Brain microvascular endothelial cell (primary cell): Measurements from ENCODE around the gene KIF6.
"Not testable (repeated sequence)": the region's sequence is repeated elsewhere in the genome, so short reads cannot be mapped to it uniquely, and the experiment has no call there.

Source experiments
- DNase-seq: peaks from one replicate; pipeline ENCODE4 v3.0.0-alpha.2; 2020
- H3K27ac ChIP-seq: fragments of 250-450 bp; sonication (Bioruptor Pico); 2 replicates; pipeline ENCODE4 v1.5.1; 2020; ENCODE audit warnings: mild to moderate bottlenecking, moderate library complexity
- H3K27me3 ChIP-seq: fragments of 250-450 bp; sonication (Bioruptor Pico); replicated peaks from 2 replicates; pipeline ENCODE4 v1.5.1; 2020; ENCODE audit warnings: mild to moderate bottlenecking
- H3K36me3 ChIP-seq: fragments of 250-450 bp; sonication (Bioruptor Pico); replicated peaks from 2 replicates; pipeline ENCODE4 v1.5.1; 2020; ENCODE audit warnings: mild to moderate bottlenecking
- H3K4me3 ChIP-seq: 2 replicates; pipeline ENCODE4 v1.5.1; 2011; ENCODE audit warnings: low read depth, mild to moderate bottlenecking, control low read depth, low read length, moderate library complexity
- in situ Hi-C: cut with HindIII; loops from 2 replicates; pipeline ENCODE4 v1.10.0; 2017; ENCODE audit warnings: low sequenced_read_pairs, low pct_ligation_motif_present
- TF ChIP-seq, protein P1 (sequence below): IDR thresholded peaks from 2 replicates; pipeline ENCODE4 v1.5.1; 2011; ENCODE audit warnings: low read depth, mild to moderate bottlenecking, moderate library complexity, low read length, control low read depth, inconsistent platforms; ENCODE audit errors: missing control alignments

KIF6 gene

DNA sequence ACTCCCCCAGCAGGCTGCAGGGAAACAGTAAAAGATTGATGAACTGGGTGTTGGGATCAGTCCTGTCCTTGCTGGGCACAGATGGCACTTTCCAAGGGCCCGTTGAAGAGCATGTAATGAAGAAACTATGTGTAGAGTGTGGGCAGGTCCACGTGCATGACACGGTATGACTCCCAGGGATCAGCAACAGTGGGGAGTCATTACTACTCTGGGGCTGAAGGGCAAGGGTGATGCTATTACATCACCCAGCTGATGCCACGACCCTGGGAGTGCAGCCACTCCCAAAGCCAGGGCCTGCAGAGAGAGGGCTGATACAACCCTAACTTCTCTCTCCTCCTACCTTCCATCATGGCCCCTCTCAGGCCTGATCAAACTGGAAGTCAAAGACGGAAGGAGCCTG lies 431.1 kb downstream of the KIF6 start:
- Histone ChIP-seq H3K4me3 (no peak overlapping the region), H3K27me3 (no peaks in the 10 kb centered on the region), H3K36me3 (no peaks in the 10 kb centered on the region), H3K27ac (no peak overlapping the region)
- TF ChIP-seq, protein P1, sequence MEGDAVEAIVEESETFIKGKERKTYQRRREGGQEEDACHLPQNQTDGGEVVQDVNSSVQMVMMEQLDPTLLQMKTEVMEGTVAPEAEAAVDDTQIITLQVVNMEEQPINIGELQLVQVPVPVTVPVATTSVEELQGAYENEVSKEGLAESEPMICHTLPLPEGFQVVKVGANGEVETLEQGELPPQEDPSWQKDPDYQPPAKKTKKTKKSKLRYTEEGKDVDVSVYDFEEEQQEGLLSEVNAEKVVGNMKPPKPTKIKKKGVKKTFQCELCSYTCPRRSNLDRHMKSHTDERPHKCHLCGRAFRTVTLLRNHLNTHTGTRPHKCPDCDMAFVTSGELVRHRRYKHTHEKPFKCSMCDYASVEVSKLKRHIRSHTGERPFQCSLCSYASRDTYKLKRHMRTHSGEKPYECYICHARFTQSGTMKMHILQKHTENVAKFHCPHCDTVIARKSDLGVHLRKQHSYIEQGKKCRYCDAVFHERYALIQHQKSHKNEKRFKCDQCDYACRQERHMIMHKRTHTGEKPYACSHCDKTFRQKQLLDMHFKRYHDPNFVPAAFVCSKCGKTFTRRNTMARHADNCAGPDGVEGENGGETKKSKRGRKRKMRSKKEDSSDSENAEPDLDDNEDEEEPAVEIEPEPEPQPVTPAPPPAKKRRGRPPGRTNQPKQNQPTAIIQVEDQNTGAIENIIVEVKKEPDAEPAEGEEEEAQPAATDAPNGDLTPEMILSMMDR: no peak
- no peak for DNase-seq
- in situ Hi-C loops: no loop called here

DNA sequence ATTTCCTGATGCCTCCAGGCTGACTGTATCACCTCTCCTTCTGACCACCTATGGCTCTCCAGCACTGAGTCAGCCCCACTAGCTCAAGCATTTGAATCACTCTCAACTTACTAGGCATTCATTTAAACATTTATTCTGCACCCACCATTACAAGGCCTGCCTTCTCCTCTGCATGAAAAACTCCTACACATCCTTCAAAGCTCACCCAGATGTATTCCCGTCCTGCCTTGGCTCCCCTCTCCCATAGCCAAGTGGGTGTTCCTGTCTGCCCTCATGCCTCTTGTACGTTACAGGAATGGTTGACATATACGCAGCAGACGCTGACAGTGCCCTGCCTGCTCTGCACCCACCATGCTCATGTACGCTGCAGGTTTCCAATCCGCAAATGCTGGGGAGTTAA lies 432.6 kb downstream of the KIF6 start:
- no peak for DNase-seq
- H3K36me3 ChIP-seq: no peaks in the 10 kb centered on the region
- no peak overlapping the region for H3K4me3 ChIP-seq
- H3K27ac ChIP-seq: no peak overlapping the region
- H3K27me3 ChIP-seq: no peaks in the 10 kb centered on the region
- in situ Hi-C loops: no loop called here
- TF ChIP-seq, protein P1: no peak

DNA sequence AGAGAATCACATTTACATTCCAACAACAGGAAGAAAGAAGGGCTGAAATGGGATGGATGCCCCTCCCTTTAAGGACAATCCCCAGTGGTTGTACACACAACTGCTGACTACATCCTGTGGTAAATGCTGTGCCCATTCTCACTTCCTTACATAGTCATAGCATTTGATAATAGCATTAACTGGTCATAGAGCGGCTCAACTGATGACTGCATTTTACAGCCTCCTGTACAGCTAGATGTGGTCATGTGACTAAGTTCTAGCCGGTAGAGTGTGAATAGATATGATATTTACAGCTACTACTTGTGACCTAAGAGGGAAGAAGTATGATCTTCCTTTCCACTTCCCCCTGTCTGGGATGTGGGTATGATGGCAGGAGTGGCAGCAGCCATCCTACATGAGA lies 435.7 kb downstream of the KIF6 start:
- in situ Hi-C loops: no loop called here
- no peak for DNase-seq
- TF ChIP-seq, protein P1: no peak
- H3K4me3 ChIP-seq: no peak overlapping the region
- H3K36me3 ChIP-seq: no peaks in the 10 kb centered on the region
- H3K27ac ChIP-seq: no peak overlapping the region
- H3K27me3 ChIP-seq: no peaks in the 10 kb centered on the region

DNA sequence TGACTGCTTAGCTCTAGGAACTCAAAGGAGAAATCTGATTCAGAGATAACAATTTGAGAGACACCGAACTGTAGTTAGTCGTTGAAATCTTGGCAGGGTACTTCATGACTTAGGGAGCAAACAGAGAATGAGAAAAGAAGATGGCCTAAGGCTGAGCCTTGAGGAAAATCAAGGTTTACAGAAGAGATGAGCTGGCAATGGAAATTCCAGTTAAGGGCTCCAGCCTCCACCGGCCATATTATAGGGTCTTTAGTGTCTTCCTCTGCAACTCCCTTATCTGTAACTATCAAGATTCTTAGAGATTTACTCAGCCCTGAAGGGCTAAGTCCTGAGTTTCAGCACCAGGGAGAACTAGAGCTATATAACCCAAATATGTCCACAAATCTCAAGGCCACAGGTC lies 437.6 kb downstream of the KIF6 start:
- in situ Hi-C loops: no loop called here
- Histone ChIP-seq H3K27me3 (no peaks in the 10 kb centered on the region), H3K4me3 (no peak overlapping the region), H3K36me3 (no peaks in the 10 kb centered on the region), H3K27ac (no peak overlapping the region)
- DNase-seq: no peak
- TF ChIP-seq, protein P1: no peak

DNA sequence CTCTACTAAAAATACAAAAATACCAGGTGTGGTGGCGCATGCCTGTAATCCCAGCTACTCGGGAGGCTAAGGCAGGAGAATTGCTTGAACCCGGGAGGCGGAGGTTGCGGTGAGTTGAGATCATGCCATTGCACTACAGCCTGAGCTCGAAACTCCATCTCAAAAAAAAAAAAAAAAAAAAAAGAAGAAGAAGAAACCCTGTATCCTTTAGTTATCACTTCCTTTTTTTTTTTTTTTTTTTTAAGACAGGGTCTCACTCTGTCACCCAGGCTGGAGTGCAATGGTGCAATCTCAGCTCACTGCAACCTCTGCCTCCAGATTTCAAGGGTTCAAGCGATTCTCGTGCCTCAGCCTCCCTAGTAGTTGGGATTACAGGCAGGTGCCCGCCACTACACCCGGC lies 438.6 kb downstream of the KIF6 start:
- H3K27me3 ChIP-seq, DNase-seq, in situ Hi-C loops, H3K4me3 ChIP-seq, H3K36me3 ChIP-seq, H3K27ac ChIP-seq: not testable (repeated sequence)

DNA sequence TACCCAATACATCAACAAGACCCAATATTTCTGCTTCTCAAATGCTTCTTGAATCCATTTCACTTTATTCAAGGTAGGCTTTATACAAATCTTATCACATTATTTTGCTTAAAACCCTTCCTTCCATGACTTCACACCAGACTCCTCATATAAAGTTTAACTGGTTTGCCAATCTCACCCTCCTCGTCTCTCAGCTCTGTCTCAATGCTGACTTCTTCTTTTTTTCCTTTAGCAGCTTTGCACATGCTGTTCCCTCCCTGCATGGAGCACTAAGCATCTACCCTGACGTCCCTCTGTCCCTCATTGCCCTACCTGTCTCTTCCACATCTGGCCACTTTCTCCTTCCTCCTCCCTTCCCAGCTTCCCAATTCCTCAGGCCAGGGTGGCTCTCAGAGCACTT lies 442.4 kb downstream of the KIF6 start:
- H3K4me3 ChIP-seq: no peak overlapping the region
- in situ Hi-C loops: no loop called here
- H3K27me3 ChIP-seq: no peaks in the 10 kb centered on the region
- H3K27ac ChIP-seq: no peak overlapping the region
- no peak for DNase-seq
- TF ChIP-seq, protein P1: no peak
- H3K36me3 ChIP-seq: no peaks in the 10 kb centered on the region
